ENCODE results near the gene ZNF628. TPM values are rescaled to one million over a fixed set of nuclear protein-coding genes. Genes with fewer than 3 reads are reported as not detected.

Gene ZNF628
- total RNA-seq (2012; rRNA removed) (0.18 and 0.28 TPM in 2 replicates), polyA plus RNA-seq (2012; rRNA removed) (1.9 and 2.6 TPM in 2 replicates), Bru-seq, nascent RNA (percentile 60 among the genes with signal in this experiment), BruChase-seq, experiment 1, labeled RNA remaining after a 6-hour chase (percentile 44 among the genes with signal in this experiment), BruChase-seq, experiment 2, labeled RNA remaining after a 2-hour chase (percentile 49 among the genes with signal in this experiment)
- 2.0 and 4.3 TPM in 2 replicates for polyA plus RNA-seq (2012; cell fraction: cytosol; rRNA removed)
- 4.7 and 12.2 TPM in 2 replicates for polyA plus RNA-seq (2012; cell fraction: nucleus; rRNA removed; ENCODE audit: low replicate concordance)
- long read RNA-seq, transcript ZNF628-201 (1 exons, 3,177 nt): major isoform, 7 of 7 reads
- long read RNA-seq, partial matches to known transcripts: 0 of 7 reads
- long read RNA-seq, other reads (novel, unspliced or antisense): 0 of 7 reads

GRCh38 chr19:55476100-55476775 is at the start of gene ZNF628:
ZNF628 (plus strand) TSS chr19:55476617; CDS start chr19:55479911, 3,294 bp downstream.
- CTCF ChIA-PET: interaction anchor here (1.0 to 1.6 kb wide), 4 partner anchors 9 to 28 kb away, joined by 3 to 13 read pairs (median 4); partner anchors contain the start of gene ISOC2
- H3K4ac ChIP-seq (ENCODE audit: low read depth, low read length): peak within 1 kb of the TSS; percentile 91
- H3K4me1 ChIP-seq (ENCODE audit: control insufficient read depth, insufficient read depth, low read length): peaks cover 9% of the 10 kb centered on the region
- H3K14ac ChIP-seq (replicated peaks; ENCODE audit: low read depth, low read length): peak within 1 kb of the TSS; percentile 99
- dilution Hi-C loops (cut with HindIII; ENCODE audit: low sequenced_read_pairs, unreplicated experiment): no loop called here
- peak within 1 kb of the TSS; percentile 73 for H3K4me3 ChIP-seq (ENCODE audit: insufficient read depth, low read depth, low read length)
- no peaks in the 10 kb centered on the region for H3K9me3 ChIP-seq (ENCODE audit: control insufficient read depth, insufficient read depth, low read length)
- peak within 1 kb of the TSS; percentile 79 for H3K18ac ChIP-seq (ENCODE audit: low read depth, low read length)
- H3K79me1 ChIP-seq (ENCODE audit: low read depth in 1 of 2, low read length in 2 of 2): peaks cover 14 to 36% of the 10 kb centered on the region in 2 experiments
- H2AK9ac ChIP-seq (replicated peaks; ENCODE audit: low read depth, low read length, poor library complexity): peak within 1 kb of the TSS; percentile 84
- no peaks in the 10 kb centered on the region; the same call in 1 of the 2 replicates for H4K20me1 ChIP-seq (ENCODE audit: insufficient read depth, low read length)
- 0% methylated on average over 24 of the region's 61 CpGs; no CpG with 5 or more reads in 1 of the 2 experiments for WGBS, 2 experiments (ENCODE audit: extremely low coverage in 2 of 2, insufficient read length in 1 of 2)
- peak within 1 kb of the TSS; percentile 88 for H3K56ac ChIP-seq (ENCODE audit: extremely low read depth, insufficient read depth, low read length)
- peak within 1 kb of the TSS; percentile 77; the same call in 1 of the 3 replicates for H2BK15ac ChIP-seq (ENCODE audit: low read depth, low read length)
- H3K36me3 ChIP-seq (ENCODE audit: control insufficient read depth, insufficient read depth, low read length): peaks cover 1% of the 10 kb centered on the region; the same call in 1 of the 2 replicates
- peak; percentile 98 for DNase-seq
- peak within 1 kb of the TSS; percentile 90 for H4K91ac ChIP-seq (ENCODE audit: insufficient read depth, low read depth, low read length)
- peak within 1 kb of the TSS; percentile 85 for H2BK5ac ChIP-seq (ENCODE audit: low read depth, low read length, poor library complexity, severe bottlenecking)
- POLR2A ChIA-PET (ENCODE audit: unreplicated experiment): interaction anchor here (0.5 to 1.4 kb wide), 3 partner anchors 9 to 73 kb away, joined by 3 to 8 read pairs (median 5); partner anchors contain the start of gene NAT14
- peak within 1 kb of the TSS; percentile 78 for H2BK120ac ChIP-seq (ENCODE audit: low read depth, low read length)
- in situ Hi-C loops (cut with MboI; ENCODE audit: low sequenced_read_pairs): loop anchor here (25.0 kb wide), 1 partner anchor 1014 kb away; the partner anchor contains the start of genes CDC42EP5 and LENG9
- H4K8ac ChIP-seq (ENCODE audit: low read depth in 2 of 2, low read length in 2 of 2): peak within 1 kb of the TSS; percentile 99
- peak within 1 kb of the TSS; percentile 90 for H2AK5ac ChIP-seq (ENCODE audit: low read depth, low read length)
- peak; percentile 96 for ATAC-seq (ENCODE audit: low read depth)
- H3K4me2 ChIP-seq (ENCODE audit: low read depth, low read length): peak within 1 kb of the TSS; percentile 96
- H3K27ac ChIP-seq (ENCODE audit: insufficient read depth, low read length): peak within 1 kb of the TSS; percentile 85
- BruUV-seq (replicated peaks): no TSS peak
- H4K5ac ChIP-seq (ENCODE audit: low read depth, low read length): peak within 1 kb of the TSS; percentile 99
- peaks cover 18% of the 10 kb centered on the region for H3K9me1 ChIP-seq (ENCODE audit: insufficient read depth, low read length)
- peak within 1 kb of the TSS; percentile 98; the same call in 1 of the 2 replicates for H3K23ac ChIP-seq (ENCODE audit: low read depth, low read length)
- no peaks in the 10 kb centered on the region for H3K27me3 ChIP-seq (ENCODE audit: control insufficient read depth, insufficient read depth, low read length)
- intact Hi-C loops (cut with micrococcal nuclease): loop anchor here (1.0 kb wide), 1 partner anchor 11 kb away; no protein-coding TSS in a partner anchor
- peak within 1 kb of the TSS; percentile 92; the same call in 1 of the 2 replicates for H2BK20ac ChIP-seq (ENCODE audit: low read depth, low read length)
- H2AFZ ChIP-seq (replicated peaks; ENCODE audit: low read length, poor library complexity): peak within 1 kb of the TSS; percentile 97
- peak within 1 kb of the TSS; percentile 81 for H3K9ac ChIP-seq (ENCODE audit: low read depth, low read length)
- TF ChIP-seq RAD21 (IDR thresholded peaks at IDR 0.05; ENCODE audit: low read length): no peak
- no peak for TF ChIP-seq RCOR1 (IDR thresholded peaks at IDR 0.05; ENCODE audit: insufficient replicate concordance, low read length)
- TF ChIP-seq, protein P1, sequence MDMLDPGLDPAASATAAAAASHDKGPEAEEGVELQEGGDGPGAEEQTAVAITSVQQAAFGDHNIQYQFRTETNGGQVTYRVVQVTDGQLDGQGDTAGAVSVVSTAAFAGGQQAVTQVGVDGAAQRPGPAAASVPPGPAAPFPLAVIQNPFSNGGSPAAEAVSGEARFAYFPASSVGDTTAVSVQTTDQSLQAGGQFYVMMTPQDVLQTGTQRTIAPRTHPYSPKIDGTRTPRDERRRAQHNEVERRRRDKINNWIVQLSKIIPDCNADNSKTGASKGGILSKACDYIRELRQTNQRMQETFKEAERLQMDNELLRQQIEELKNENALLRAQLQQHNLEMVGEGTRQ (IDR thresholded peaks at IDR 0.05; ENCODE audit: low read depth, low read length): peak; percentile 43; the same call in 1 of the 2 replicates
- TF ChIP-seq CEBPB (IDR thresholded peaks at IDR 0.05; ENCODE audit: low read depth, low read length): no peak
- TF ChIP-seq NFE2L2 (IDR thresholded peaks at IDR 0.05; ENCODE audit: low read depth, low read length): no peak
- TF ChIP-seq ELK1 (IDR thresholded peaks at IDR 0.05; ENCODE audit: borderline replicate concordance, low read depth, low read length): no peak
- peak; percentile 87 for TF ChIP-seq MAZ (IDR thresholded peaks at IDR 0.05; ENCODE audit: borderline replicate concordance, low read depth, low read length)
- peak; percentile 64; the same call in 1 of the 2 replicates for TF ChIP-seq MXI1 (IDR thresholded peaks at IDR 0.05; ENCODE audit: borderline replicate concordance, low read depth, low read length)
- no peak for TF ChIP-seq MAFK (IDR thresholded peaks at IDR 0.05; ENCODE audit: low read depth, low read length)
- no peak for TF ChIP-seq CHD1 (IDR thresholded peaks at IDR 0.05; ENCODE audit: low read depth, low read length)
- TF ChIP-seq BHLHE40 (IDR thresholded peaks at IDR 0.05; ENCODE audit: low read depth, low read length): no peak; the same call in 1 of the 2 replicates
- TF ChIP-seq POLR2A (IDR thresholded peaks at IDR 0.05; ENCODE audit: low read depth, low read length): peak; percentile 71
